CD1c-positive myeloid dendritic cell (primary cell): ENCODE data around the gene RBM46.
"Not testable (repeated sequence)": the region's sequence is repeated elsewhere in the genome, so short reads cannot be mapped to it uniquely, and the experiment has no call there.

Source experiments
- DNase-seq: peaks from one replicate; pipeline ENCODE4 v3.0.0-alpha.2; 2016; ENCODE audit errors: extremely low spot score

RBM46 gene

DNA sequence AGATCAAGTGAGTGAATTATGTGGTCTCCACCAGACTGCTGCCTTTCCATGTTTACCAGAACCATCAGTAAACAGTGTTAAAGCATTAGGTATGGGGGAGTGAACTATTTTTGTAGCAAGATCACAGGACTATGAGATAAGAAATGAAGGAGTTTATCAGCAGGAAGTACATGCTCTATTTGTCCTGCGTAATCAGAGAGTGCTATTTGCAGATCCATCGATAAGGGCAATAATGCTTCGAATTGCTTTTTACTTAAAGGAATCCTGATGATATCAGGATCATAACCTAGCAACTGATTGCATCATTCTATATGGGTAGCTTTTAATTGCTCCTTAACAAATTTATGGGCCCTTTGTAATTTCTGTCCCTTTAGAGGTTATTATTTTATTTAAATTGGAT, 57.1 kb downstream of the RBM46 start:
- DNase-seq: no peak

DNA sequence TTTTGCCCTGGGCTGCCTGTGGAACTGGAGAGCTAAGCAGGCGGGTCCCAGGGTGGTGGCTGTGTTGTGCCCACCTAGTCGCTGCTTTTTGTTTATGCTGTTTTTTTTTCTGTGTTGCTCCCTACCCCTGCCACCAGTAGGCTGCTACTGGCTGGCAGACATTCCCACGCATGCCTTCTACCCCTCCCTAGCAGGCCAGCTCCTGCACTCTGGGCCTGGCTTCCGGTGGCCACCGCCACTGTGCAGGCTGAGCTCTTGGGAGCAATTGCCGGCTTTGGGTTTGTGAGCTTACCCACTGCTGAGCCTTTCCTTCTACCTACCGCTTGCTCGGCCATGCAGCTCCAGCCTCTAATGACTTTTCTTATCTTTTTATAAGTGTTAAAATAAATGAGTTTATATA, 57.6 kb downstream of the RBM46 start:
- no peak for DNase-seq

GRCh38 chr4:154854362-154854761, 73.3 kb downstream of the RBM46 start:
- DNase-seq: no peak

DNA sequence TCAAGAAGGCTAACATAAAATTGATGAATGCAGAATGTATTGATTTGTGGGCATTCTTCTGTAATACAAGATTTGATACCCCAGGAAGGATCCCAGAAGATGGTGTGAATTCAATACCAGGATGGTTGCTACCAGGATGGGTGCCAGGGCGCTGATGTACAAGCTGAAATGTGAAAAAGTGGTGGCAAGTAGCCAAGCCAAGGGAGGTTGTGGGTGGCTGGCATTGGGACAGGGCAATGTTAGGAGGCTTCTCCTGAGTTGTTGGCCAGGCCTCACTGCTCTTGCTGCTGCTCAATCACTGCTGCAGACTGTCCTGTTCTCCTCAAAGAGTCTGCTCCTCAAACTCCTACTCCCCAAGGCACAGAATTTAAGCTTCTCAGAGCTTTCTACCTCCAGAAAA, 77.1 kb downstream of the RBM46 start:
- no peak for DNase-seq

DNA sequence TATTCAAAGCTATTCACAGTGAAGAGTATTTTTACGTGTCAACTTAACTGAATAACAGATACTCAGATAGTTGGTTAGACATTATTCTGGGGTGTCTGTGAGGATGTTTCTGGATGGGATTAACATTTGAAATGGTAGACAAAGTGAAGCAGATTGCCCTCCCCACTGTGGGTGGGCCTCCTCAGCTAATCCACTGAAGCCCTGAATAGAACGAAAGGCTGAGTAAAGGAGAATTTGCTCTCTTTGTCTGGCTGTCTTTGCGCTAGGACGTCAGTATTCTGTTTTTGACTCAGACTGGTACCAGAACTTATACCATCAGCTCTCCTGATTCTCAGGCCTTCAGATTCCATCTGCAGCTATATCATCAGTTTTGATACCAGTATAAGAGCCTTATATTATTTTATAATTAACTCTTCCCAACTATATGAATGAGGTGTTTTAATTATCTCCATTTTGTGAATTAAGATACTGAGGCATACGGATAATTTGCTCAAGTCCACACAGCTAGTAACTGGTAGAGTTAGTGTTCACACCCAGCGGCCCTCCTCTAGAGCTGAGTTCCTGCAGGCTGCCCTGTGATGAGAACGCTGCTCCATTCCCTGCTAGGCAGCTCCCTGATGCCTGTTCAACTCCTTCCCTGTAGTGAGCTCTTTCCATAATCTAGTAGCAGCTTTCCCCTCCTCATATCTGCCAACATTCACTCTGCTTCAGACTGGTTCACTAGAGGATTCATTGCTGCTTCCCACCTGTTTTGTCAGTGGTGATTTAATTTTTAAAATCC, 87.5 kb downstream of the RBM46 start:
- DNase-seq: no peak

DNA sequence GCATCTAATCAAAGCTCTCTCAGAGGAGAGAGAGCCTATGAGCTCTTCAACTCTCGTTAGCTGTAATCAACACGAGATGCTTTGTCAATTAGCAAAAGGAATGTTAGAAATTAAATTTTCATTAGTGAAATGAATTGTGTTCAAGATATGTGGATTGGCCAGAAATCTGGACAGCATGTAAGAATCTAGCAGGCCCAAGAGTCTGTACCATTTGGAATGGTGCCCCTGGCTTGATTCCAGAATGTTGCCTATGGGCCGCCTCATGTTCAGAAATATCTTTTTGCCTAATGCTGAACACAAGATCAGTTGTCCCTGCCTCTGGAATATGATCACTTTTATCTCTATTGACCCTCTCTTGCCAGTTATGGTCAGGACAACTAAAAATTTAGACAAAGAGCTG, 88.2 kb downstream of the RBM46 start:
- no peak for DNase-seq

- DNase-seq: no peak
Measured at GRCh38 chr4:154872198-154872597, 91.1 kb downstream of the RBM46 start.

GRCh38 chr4:154874049-154874448, 93.0 kb downstream of the RBM46 start:
- DNase-seq: not testable (repeated sequence)

DNA sequence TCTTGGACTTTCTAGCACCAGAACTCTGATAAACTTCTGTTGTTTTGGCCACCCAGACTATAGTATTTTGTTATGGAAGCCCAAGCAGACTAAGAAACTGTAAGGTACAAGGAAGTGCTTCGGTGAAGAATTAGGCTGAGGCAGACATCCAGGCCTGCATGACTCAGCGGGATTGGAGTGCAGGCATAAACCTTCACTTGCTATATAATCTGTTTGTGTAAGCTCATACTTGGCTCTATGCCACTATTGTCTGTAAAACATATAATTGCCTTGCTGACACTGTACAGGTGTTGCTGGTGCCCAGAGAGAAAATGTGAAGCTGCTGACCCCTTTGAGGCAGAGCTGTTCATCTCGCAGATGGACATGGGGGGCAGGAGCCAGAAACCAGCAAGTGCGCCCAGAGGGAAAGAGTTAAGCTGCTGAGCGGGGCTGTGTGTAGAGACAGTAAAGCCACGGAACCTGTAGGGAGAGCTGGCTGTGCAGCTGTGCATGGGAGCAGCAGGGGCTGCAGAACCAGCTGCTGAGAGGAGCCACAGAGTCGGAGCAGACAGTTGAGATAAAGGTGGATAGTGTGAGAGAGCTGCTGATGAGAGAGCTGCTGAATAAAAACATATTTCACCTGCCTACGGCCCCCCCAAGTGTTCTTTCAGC, 96.2 kb downstream of the RBM46 start:
- no peak for DNase-seq
